ENCODE measurements around the gene DOCK8. TPM values are rescaled to one million over a fixed set of nuclear protein-coding genes. Genes with fewer than 3 reads are reported as not detected.

The DOCK8 gene
- total RNA-seq, 1 experiment from 2014 or later, result 39.1 TPM

DNA sequence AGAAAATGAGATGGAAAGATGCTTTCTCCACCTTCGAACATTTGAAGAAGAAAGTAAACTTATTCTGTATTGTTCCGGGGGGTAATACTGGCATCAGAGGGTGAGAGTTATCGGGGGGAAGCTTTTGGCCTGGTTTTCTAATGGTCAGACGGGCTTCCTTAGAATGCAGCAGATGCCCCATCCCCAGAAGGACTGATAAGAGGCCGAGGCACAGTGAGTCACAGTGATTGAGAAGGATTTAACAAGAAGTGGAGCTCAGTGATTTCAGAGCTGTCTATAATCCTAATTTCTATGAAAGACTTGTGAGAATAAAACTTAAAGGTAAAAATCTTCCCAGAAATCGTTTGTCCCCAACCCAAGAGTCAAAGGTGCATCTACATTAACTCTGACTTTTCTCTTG lies 123.9 kb downstream of the DOCK8 start:
- H3K9ac ChIP-seq (ENCODE audit: low read length), result no peak overlapping the region
- no peaks in the 10 kb centered on the region for H3K9me2 ChIP-seq (replicated peaks; ENCODE audit: insufficient read depth, low read length)
- no peak overlapping the region for H3K4me3 ChIP-seq (ENCODE audit: low read length)
- no peaks in the 10 kb centered on the region for H3K9me3 ChIP-seq (ENCODE audit: low read length)
- H3K27ac ChIP-seq (ENCODE audit: low read length), result no peak overlapping the region
- H3K36me3 ChIP-seq (ENCODE audit: insufficient read depth, low read length), result peaks cover 14% of the 10 kb centered on the region; the same call in 1 of the 2 replicates
- H3K79me2 ChIP-seq (ENCODE audit: low read length), result no peaks in the 10 kb centered on the region
- no peak for DNase-seq
- H3K27me3 ChIP-seq (ENCODE audit: low read length), result no peaks in the 10 kb centered on the region
- no peak overlapping the region for H3K4me2 ChIP-seq (ENCODE audit: low read depth, low read length, poor library complexity, severe bottlenecking)
- no peak overlapping the region for H2AFZ ChIP-seq (ENCODE audit: low read length)
- no peaks in the 10 kb centered on the region for H3K4me1 ChIP-seq (ENCODE audit: low read length)
- H4K20me1 ChIP-seq (ENCODE audit: insufficient read depth, low read depth, low read length), result no peaks in the 10 kb centered on the region

DNA sequence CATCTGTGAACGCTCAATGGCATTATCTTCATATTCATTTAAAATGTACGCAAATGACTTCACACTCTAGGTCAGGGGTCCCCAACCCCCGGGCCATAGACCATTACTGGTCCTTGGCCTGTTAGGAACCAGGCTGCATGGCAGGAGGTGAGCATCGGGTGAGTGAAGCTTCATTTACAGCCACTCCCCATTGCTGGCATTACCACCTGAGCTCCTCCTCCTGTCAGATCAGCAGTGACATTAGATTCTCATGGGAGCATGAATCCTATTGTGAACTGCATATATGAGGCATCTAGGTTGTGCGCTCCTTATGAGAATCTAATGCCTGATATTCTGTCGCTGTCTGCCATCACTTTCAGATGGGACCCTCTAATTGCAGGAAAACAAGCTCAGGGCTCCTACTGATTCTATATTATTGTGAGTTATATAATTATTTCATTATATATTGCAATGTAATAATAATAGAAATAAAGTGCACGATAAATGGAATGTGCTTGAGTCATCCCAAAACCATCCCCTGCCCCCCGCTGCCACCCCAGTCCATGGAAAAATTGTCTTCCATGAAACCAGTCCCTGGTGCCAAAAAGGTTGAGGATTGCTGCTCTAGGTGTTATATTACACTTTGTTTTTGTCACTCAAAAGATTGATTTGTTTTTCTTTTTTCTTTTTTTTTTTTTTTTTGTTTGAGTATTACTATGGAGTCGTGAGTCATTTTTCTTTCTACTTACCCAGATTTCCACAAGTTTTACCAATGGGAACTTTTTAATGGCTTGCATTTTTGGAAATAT lies 127.2 kb downstream of the DOCK8 start:
- no peak overlapping the region for H3K4me3 ChIP-seq (ENCODE audit: low read length)
- H2AFZ ChIP-seq (ENCODE audit: low read length), result no peak overlapping the region
- H3K9me2 ChIP-seq (replicated peaks; ENCODE audit: insufficient read depth, low read length), result no peaks in the 10 kb centered on the region
- H3K4me1 ChIP-seq (ENCODE audit: low read length), result no peaks in the 10 kb centered on the region
- H4K20me1 ChIP-seq (ENCODE audit: insufficient read depth, low read depth, low read length), result no peaks in the 10 kb centered on the region
- H3K27ac ChIP-seq (ENCODE audit: low read length), result no peak overlapping the region
- DNase-seq, result no peak
- no peaks in the 10 kb centered on the region for H3K79me2 ChIP-seq (ENCODE audit: low read length)
- no peak overlapping the region for H3K9ac ChIP-seq (ENCODE audit: low read length)
- no peaks in the 10 kb centered on the region for H3K9me3 ChIP-seq (ENCODE audit: low read length)
- no peaks in the 10 kb centered on the region for H3K27me3 ChIP-seq (ENCODE audit: low read length)
- H3K36me3 ChIP-seq (ENCODE audit: insufficient read depth, low read length), result peaks cover 14% of the 10 kb centered on the region; the same call in 1 of the 2 replicates
- H3K4me2 ChIP-seq (ENCODE audit: low read depth, low read length, poor library complexity, severe bottlenecking), result no peak overlapping the region

DNA sequence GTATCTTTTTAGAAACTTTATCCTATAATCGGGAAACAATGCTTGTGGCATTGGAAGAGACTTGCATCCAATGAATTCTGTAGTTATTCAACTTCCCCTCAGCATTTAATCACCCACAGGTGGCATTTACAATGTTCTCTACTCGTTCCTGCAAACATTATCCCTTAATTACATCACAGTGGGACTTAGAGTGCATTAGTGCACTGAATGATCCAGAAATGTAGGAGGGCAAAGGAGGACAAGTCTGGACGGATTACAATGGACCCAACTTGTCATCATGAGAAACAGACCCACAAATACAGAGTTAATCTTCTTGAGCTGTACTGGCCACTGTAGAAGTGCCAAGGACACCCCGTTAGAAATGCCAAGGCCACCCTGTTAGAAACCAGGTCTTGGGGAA lies 129.1 kb downstream of the DOCK8 start:
- Histone ChIP-seq H3K27me3 (ENCODE audit: low read length) (no peaks in the 10 kb centered on the region), H3K4me2 (ENCODE audit: low read depth, low read length, poor library complexity, severe bottlenecking) (no peak overlapping the region), H2AFZ (ENCODE audit: low read length) (no peak overlapping the region), H3K4me3 (ENCODE audit: low read length) (no peak overlapping the region), H3K36me3 (ENCODE audit: insufficient read depth, low read length) (peaks cover 10% of the 10 kb centered on the region; the same call in 1 of the 2 replicates), H3K79me2 (ENCODE audit: low read length) (no peaks in the 10 kb centered on the region), H4K20me1 (ENCODE audit: insufficient read depth, low read depth, low read length) (no peaks in the 10 kb centered on the region), H3K27ac (ENCODE audit: low read length) (no peak overlapping the region), H3K4me1 (ENCODE audit: low read length) (no peaks in the 10 kb centered on the region), H3K9me2 (replicated peaks; ENCODE audit: insufficient read depth, low read length) (no peaks in the 10 kb centered on the region), H3K9ac (ENCODE audit: low read length) (no peak overlapping the region), H3K9me3 (ENCODE audit: low read length) (no peaks in the 10 kb centered on the region)
- no peak for DNase-seq

DNA sequence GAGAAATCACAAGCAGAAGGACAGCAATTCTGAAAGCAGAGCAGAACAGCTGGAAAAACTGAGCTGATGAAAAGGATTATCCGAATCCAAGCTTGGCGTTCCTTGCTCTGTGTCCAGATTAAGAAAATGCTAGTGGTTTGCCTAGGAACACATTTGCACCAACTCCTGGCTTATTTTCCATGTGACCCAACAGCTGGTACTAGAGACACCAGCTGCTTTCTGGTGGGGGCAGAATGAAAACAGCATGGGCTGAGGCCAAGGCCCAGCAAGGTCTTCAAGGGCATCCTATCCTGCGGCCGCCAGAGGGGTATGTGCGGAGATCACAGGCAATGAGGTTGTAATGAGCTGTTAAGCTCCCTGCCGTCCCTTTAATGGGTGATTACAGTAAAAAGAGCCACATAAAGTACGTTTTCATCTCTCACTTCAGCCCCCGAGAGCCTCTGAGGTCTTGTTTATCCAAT lies 131.5 kb downstream of the DOCK8 start:
- no peaks in the 10 kb centered on the region for H3K79me2 ChIP-seq (ENCODE audit: low read length)

DNA sequence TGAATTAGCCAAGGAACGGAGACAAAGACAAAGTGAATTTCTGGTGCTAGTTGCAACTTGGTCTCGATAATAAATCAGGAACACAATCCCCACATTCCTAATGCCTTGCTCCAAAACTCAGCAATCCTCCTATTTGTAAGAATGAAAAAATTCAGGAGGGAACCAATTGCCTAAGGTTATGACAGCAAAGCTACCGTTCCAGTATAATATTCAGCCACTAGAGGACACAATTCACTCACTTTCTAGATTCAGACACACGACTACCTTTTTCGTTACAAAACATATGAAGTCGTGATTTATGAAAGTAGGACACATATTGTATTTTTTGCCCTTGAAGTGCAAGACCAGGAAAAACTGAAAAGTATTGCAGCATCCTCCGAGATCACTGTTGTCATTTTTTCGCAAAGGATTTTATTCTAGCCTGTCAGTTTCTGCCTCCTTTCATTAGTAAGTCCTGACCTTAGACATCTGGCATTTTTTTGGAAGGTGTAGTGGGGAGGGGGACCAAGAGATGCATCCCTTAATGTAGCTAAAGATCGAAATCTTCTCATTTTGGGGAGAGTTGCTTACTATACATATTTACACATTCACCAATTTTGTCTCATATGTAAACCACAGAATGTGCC lies 133.1 kb downstream of the DOCK8 start:
- H4K20me1 ChIP-seq (ENCODE audit: insufficient read depth, low read depth, low read length), result no peaks in the 10 kb centered on the region
- no peaks in the 10 kb centered on the region for H3K79me2 ChIP-seq (ENCODE audit: low read length)
- H3K4me3 ChIP-seq (ENCODE audit: low read length), result no peak overlapping the region
- H3K9ac ChIP-seq (ENCODE audit: low read length), result no peak overlapping the region
- H3K27me3 ChIP-seq (ENCODE audit: low read length), result no peaks in the 10 kb centered on the region
- H2AFZ ChIP-seq (ENCODE audit: low read length), result no peak overlapping the region
- no peak overlapping the region for H3K27ac ChIP-seq (ENCODE audit: low read length)
- no peaks in the 10 kb centered on the region for H3K4me1 ChIP-seq (ENCODE audit: low read length)
- no peaks in the 10 kb centered on the region for H3K9me3 ChIP-seq (ENCODE audit: low read length)
- H3K4me2 ChIP-seq (ENCODE audit: low read depth, low read length, poor library complexity, severe bottlenecking), result no peak overlapping the region
- H3K9me2 ChIP-seq (replicated peaks; ENCODE audit: insufficient read depth, low read length), result no peaks in the 10 kb centered on the region
- DNase-seq, result peak; percentile 62
- no peaks in the 10 kb centered on the region for H3K36me3 ChIP-seq (ENCODE audit: insufficient read depth, low read length)

More for the DNA sequence above, 131.5 kb downstream of the DOCK8 start:
- H3K4me2 ChIP-seq (ENCODE audit: low read depth, low read length, poor library complexity, severe bottlenecking), result no peak overlapping the region
- no peak for DNase-seq
- no peaks in the 10 kb centered on the region for H4K20me1 ChIP-seq (ENCODE audit: insufficient read depth, low read depth, low read length)
- no peaks in the 10 kb centered on the region for H3K4me1 ChIP-seq (ENCODE audit: low read length)
- no peak overlapping the region for H3K9ac ChIP-seq (ENCODE audit: low read length)
- H3K36me3 ChIP-seq (ENCODE audit: insufficient read depth, low read length), result peaks cover 4% of the 10 kb centered on the region; the same call in 1 of the 2 replicates
- H3K9me2 ChIP-seq (replicated peaks; ENCODE audit: insufficient read depth, low read length), result no peaks in the 10 kb centered on the region
- no peaks in the 10 kb centered on the region for H3K9me3 ChIP-seq (ENCODE audit: low read length)
- no peak overlapping the region for H3K4me3 ChIP-seq (ENCODE audit: low read length)
- no peak overlapping the region for H3K27ac ChIP-seq (ENCODE audit: low read length)
- H2AFZ ChIP-seq (ENCODE audit: low read length), result no peak overlapping the region
- no peaks in the 10 kb centered on the region for H3K27me3 ChIP-seq (ENCODE audit: low read length)

DNA sequence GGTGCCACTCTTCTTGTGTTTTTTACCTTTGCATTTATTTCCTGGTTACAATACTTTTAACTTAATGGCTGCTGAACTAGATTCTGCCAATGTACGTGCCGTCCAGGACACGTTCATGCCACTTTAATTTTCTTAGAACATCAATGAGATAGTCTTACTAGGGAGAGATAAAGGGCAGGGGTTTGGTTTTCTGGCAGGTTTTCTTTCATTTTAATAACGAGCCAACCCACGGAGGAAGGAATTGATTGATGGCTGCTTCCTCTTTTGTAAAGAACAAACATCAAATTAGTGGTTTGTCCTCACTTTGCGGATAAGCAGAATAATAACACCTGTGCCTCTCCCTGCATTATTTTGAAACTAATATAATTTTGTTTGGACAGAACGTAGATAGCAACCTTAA lies 135.7 kb downstream of the DOCK8 start:
- H3K9ac ChIP-seq (ENCODE audit: low read length), result no peak overlapping the region
- H4K20me1 ChIP-seq (ENCODE audit: insufficient read depth, low read depth, low read length), result no peaks in the 10 kb centered on the region
- no peak overlapping the region for H3K27ac ChIP-seq (ENCODE audit: low read length)
- no peaks in the 10 kb centered on the region for H3K4me1 ChIP-seq (ENCODE audit: low read length)
- no peaks in the 10 kb centered on the region for H3K9me2 ChIP-seq (replicated peaks; ENCODE audit: insufficient read depth, low read length)
- H2AFZ ChIP-seq (ENCODE audit: low read length), result no peak overlapping the region
- no peaks in the 10 kb centered on the region for H3K79me2 ChIP-seq (ENCODE audit: low read length)
- no peak for DNase-seq
- no peaks in the 10 kb centered on the region for H3K36me3 ChIP-seq (ENCODE audit: insufficient read depth, low read length)
- no peaks in the 10 kb centered on the region for H3K9me3 ChIP-seq (ENCODE audit: low read length)
- H3K4me3 ChIP-seq (ENCODE audit: low read length), result no peak overlapping the region
- no peaks in the 10 kb centered on the region for H3K27me3 ChIP-seq (ENCODE audit: low read length)
- H3K4me2 ChIP-seq (ENCODE audit: low read depth, low read length, poor library complexity, severe bottlenecking), result no peak overlapping the region

DNA sequence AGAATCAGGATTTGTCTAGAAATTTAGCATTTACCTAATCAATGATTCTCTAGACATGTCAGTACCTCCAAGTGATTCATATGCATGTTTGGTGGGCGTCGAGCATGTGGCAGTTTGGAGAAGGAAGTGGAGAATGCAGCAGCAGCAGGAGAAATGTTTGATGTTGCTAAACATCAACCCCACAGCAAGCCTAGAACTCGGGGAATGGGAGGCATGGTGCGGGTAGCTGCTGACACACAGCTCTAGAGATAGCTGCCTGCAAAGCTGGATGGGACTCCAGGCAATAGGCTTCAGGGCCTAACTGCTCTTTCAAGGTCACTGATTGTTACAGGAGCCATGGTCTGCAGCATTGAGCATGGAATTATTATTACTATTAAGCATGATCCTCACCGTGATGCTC lies 137.3 kb downstream of the DOCK8 start:
- H3K9me2 ChIP-seq (replicated peaks; ENCODE audit: insufficient read depth, low read length), result no peaks in the 10 kb centered on the region
- no peak overlapping the region for H2AFZ ChIP-seq (ENCODE audit: low read length)
- H3K79me2 ChIP-seq (ENCODE audit: low read length), result no peaks in the 10 kb centered on the region
- no peak overlapping the region for H3K9ac ChIP-seq (ENCODE audit: low read length)
- H3K4me2 ChIP-seq (ENCODE audit: low read depth, low read length, poor library complexity, severe bottlenecking), result no peak overlapping the region
- no peak overlapping the region for H3K27ac ChIP-seq (ENCODE audit: low read length)
- DNase-seq, result no peak
- no peak overlapping the region for H3K4me3 ChIP-seq (ENCODE audit: low read length)
- no peaks in the 10 kb centered on the region for H3K4me1 ChIP-seq (ENCODE audit: low read length)
- no peaks in the 10 kb centered on the region for H3K27me3 ChIP-seq (ENCODE audit: low read length)
- no peaks in the 10 kb centered on the region for H4K20me1 ChIP-seq (ENCODE audit: insufficient read depth, low read depth, low read length)
- H3K36me3 ChIP-seq (ENCODE audit: insufficient read depth, low read length), result no peaks in the 10 kb centered on the region
- H3K9me3 ChIP-seq (ENCODE audit: low read length), result no peaks in the 10 kb centered on the region

DNA sequence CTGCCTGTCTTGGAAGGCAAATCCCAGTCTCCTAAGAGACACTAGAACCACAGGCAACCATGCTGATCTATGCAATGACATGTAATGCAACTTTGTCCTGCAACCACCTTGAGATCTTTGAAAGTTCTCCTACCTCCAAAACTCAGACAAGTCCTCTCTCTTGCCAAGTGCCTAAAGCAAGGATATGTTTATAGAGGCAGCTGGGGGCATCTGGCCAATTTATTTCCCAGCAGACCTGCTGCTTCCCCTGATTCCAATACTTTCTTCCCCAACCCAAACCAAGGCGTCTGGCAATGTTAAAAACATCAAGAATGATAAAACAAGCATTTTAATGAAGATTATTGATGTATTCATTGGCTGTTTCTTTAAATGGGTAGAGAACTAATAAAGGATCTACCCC lies 138.4 kb downstream of the DOCK8 start:
- DNase-seq, result no peak
- H3K27ac ChIP-seq (ENCODE audit: low read length), result no peak overlapping the region
- H2AFZ ChIP-seq (ENCODE audit: low read length), result no peak overlapping the region
- no peaks in the 10 kb centered on the region for H3K4me1 ChIP-seq (ENCODE audit: low read length)
- no peaks in the 10 kb centered on the region for H3K27me3 ChIP-seq (ENCODE audit: low read length)
- no peaks in the 10 kb centered on the region for H3K9me3 ChIP-seq (ENCODE audit: low read length)
- no peak overlapping the region for H3K4me3 ChIP-seq (ENCODE audit: low read length)
- no peak overlapping the region for H3K9ac ChIP-seq (ENCODE audit: low read length)
- H3K79me2 ChIP-seq (ENCODE audit: low read length), result no peaks in the 10 kb centered on the region
- H3K4me2 ChIP-seq (ENCODE audit: low read depth, low read length, poor library complexity, severe bottlenecking), result no peak overlapping the region
- H3K36me3 ChIP-seq (ENCODE audit: insufficient read depth, low read length), result no peaks in the 10 kb centered on the region
- no peaks in the 10 kb centered on the region for H4K20me1 ChIP-seq (ENCODE audit: insufficient read depth, low read depth, low read length)
- H3K9me2 ChIP-seq (replicated peaks; ENCODE audit: insufficient read depth, low read length), result no peaks in the 10 kb centered on the region

All from Karpas-422 (cell line).